Peyer's patch (tissue), 4 donors: Measurements from ENCODE around the gene PTPRK. TPM values are rescaled to one million over a fixed set of nuclear protein-coding genes. Genes with fewer than 3 reads are reported as not detected.

Source experiments
- DNase-seq, 3 donors: peaks; one replicate each; pipeline ENCODE4 v3.0.0-alpha.2; 2017 to 2019
- H3K27ac ChIP-seq, 4 donors: fragments of 200-600 bp; sonication (generic); one replicate each; pipeline ENCODE4 v1.5.1; 2016 to 2019
- H3K27me3 ChIP-seq, 2 donors: fragments of 200-600 bp; sonication (generic); one replicate each; pipeline ENCODE4 v1.5.1; 2019
- H3K36me3 ChIP-seq, 3 donors: fragments of 200-600 bp; sonication (generic); one replicate each; pipeline ENCODE4 v1.5.1; 2016 to 2019
- H3K4me1 ChIP-seq, 4 donors: fragments of 200-600 bp; sonication (generic); one replicate each; pipeline ENCODE4 v1.5.1; 2016 to 2019
- H3K4me3 ChIP-seq, 4 donors: fragments of 200-600 bp; sonication (generic); 1 replicate in 3 of 4; 2 replicates in 1 of 4; pipeline ENCODE4 v1.5.1; 2016 to 2019; ENCODE audit warnings: mild to moderate bottlenecking in 1 of 4
- H3K9me3 ChIP-seq, 4 donors: fragments of 200-600 bp; sonication (generic); one replicate each; pipeline ENCODE4 v1.5.1; 2016 to 2019; ENCODE audit warnings: mild to moderate bottlenecking in 1 of 4
- CTCF ChIP-seq, 6 experiments: fragments of 450-650 bp in 4 of 6; fragments of 200-600 bp in 2 of 6; sonication (generic) in 1 of 6; IDR thresholded peaks; one replicate each; pipeline ENCODE4 v1.5.1; 2017 to 2019; ENCODE audit warnings: antibody characterized with exemption in 6 of 6, mild to moderate bottlenecking in 3 of 6, moderate library complexity in 1 of 6
- POLR2A ChIP-seq, 2 donors: fragments of 450-650 bp; IDR thresholded peaks; one replicate each; pipeline ENCODE4 v1.5.1; 2017; ENCODE audit warnings: antibody characterized with exemption in 2 of 2, mild to moderate bottlenecking in 2 of 2, moderate library complexity in 2 of 2
- total RNA-seq, 4 donors: library from RNA; depleted of rRNA; stranded (reverse); fragments of >200 nt; gene quantifications; one replicate each; pipeline ENCODE4 v1.1.0, GENCODE V29; 2016

Gene PTPRK
- total RNA-seq, 4 donors from 2014 or later = 109 to 192 (median 153) TPM

- Histone ChIP-seq H3K9me3 (no peaks in the 10 kb centered on the region), H3K4me1 (no peaks in the 10 kb centered on the region), H3K36me3 (no peaks in the 10 kb centered on the region), H3K27me3 (no peaks in the 10 kb centered on the region), H3K4me3 (no peak overlapping the region), H3K27ac (no peak overlapping the region)
- DNase-seq = no peak
- no peak for TF ChIP-seq CTCF (IDR thresholded peaks at IDR 0.05)
- no peak for TF ChIP-seq POLR2A (IDR thresholded peaks at IDR 0.05)
These were observed 399.2 kb downstream of the PTPRK start for GRCh38 chr6:128121190-128121589.

GRCh38 chr6:128118401-128118800 is 402.0 kb downstream of the PTPRK start:
- Histone ChIP-seq H3K9me3 (no peaks in the 10 kb centered on the region), H3K4me1 (no peaks in the 10 kb centered on the region), H3K4me3 (no peak overlapping the region), H3K36me3 (no peaks in the 10 kb centered on the region), H3K27ac (no peak overlapping the region), H3K27me3 (no peaks in the 10 kb centered on the region)
- no peak for DNase-seq
- no peak for TF ChIP-seq POLR2A (IDR thresholded peaks at IDR 0.05)
- no peak for TF ChIP-seq CTCF (IDR thresholded peaks at IDR 0.05)

GRCh38 chr6:128117916-128118315 is 402.5 kb downstream of the PTPRK start:
- H3K27me3 ChIP-seq = no peaks in the 10 kb centered on the region
- H3K4me1 ChIP-seq = no peaks in the 10 kb centered on the region
- no peak overlapping the region for H3K4me3 ChIP-seq
- no peak for DNase-seq
- TF ChIP-seq POLR2A (IDR thresholded peaks at IDR 0.05) = no peak
- no peak for TF ChIP-seq CTCF (IDR thresholded peaks at IDR 0.05)
- no peaks in the 10 kb centered on the region for H3K36me3 ChIP-seq
- H3K9me3 ChIP-seq = no peaks in the 10 kb centered on the region
- no peak overlapping the region for H3K27ac ChIP-seq

- TF ChIP-seq POLR2A (IDR thresholded peaks at IDR 0.05) (no peak), CTCF (IDR thresholded peaks at IDR 0.05) (no peak)
These were observed 406.2 kb downstream of the PTPRK start for GRCh38 chr6:128114164-128114563.

GRCh38 chr6:128112494-128112893 is 407.9 kb downstream of the PTPRK start:
- no peak for TF ChIP-seq POLR2A (IDR thresholded peaks at IDR 0.05)
- Histone ChIP-seq H3K4me1 (peaks cover 0 to 4% (median 0%) of the 10 kb centered on the region in 4 donors), H3K9me3 (no peaks in the 10 kb centered on the region), H3K36me3 (no peaks in the 10 kb centered on the region), H3K27me3 (no peaks in the 10 kb centered on the region), H3K4me3 (peak overlapping the region in 2 of 4 donors; percentile 27 to 47), H3K27ac (peak overlapping the region in 3 of 4 donors; percentile 14 to 62 (median 49))
- no peak for DNase-seq

More at GRCh38 chr6:128114164-128114563, 406.2 kb downstream of the PTPRK start:
- Histone ChIP-seq H3K27ac (no peak overlapping the region), H3K4me3 (no peak overlapping the region), H3K9me3 (no peaks in the 10 kb centered on the region), H3K4me1 (peaks cover 0 to 4% (median 0%) of the 10 kb centered on the region in 4 donors), H3K36me3 (no peaks in the 10 kb centered on the region), H3K27me3 (no peaks in the 10 kb centered on the region)
- no peak for DNase-seq

- no peak for DNase-seq
- H3K27me3 ChIP-seq = no peaks in the 10 kb centered on the region
- H3K27ac ChIP-seq = no peak overlapping the region
- H3K4me3 ChIP-seq = no peak overlapping the region
- TF ChIP-seq POLR2A (IDR thresholded peaks at IDR 0.05) = no peak
- no peak for TF ChIP-seq CTCF (IDR thresholded peaks at IDR 0.05)
- H3K9me3 ChIP-seq = no peaks in the 10 kb centered on the region
- H3K4me1 ChIP-seq = peaks cover 0 to 4% (median 0%) of the 10 kb centered on the region in 4 donors
- H3K36me3 ChIP-seq = no peaks in the 10 kb centered on the region
These were observed 409.3 kb downstream of the PTPRK start for GRCh38 chr6:128111096-128111495.
